Measurements from ENCODE around the gene SERTAD2.

The SERTAD2 gene

DNA sequence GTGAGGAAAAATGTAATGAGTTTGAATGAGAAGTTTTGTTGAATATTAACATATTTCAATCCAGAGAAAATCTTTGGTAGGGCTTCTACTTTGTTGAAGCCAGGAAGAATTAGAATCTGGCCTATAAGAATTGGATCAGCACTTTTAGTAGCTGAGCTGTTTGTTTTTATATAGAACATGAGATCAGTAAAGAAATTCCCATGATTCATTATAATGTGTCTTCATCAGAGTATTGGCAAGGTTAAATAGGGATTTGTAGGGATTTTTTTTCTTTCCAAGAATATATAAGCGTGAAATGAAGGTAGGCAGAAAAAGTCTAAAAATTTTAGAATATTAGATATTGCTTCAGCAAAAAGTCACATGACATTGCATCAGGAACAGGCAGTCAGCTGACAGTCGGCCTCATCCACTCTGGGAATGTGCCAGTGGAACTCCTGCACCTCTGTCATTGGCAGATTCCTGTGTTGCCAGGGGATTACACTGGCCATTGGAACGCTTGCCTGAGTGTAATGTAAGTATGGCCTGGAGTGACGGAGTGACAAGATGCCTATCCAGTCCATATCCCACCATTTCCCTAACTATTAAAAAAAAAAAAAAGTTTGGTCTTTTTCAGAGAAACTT, 60.6 kb downstream of the SERTAD2 start:
- in situ Hi-C loops (cut with HindIII; ENCODE audit: low pct_ligation_motif_present, low sequenced_read_pairs), result no loop called here
- no peak overlapping the region for H3K4me3 ChIP-seq (ENCODE audit: low read depth, low read length)
- TF ChIP-seq, protein P1, sequence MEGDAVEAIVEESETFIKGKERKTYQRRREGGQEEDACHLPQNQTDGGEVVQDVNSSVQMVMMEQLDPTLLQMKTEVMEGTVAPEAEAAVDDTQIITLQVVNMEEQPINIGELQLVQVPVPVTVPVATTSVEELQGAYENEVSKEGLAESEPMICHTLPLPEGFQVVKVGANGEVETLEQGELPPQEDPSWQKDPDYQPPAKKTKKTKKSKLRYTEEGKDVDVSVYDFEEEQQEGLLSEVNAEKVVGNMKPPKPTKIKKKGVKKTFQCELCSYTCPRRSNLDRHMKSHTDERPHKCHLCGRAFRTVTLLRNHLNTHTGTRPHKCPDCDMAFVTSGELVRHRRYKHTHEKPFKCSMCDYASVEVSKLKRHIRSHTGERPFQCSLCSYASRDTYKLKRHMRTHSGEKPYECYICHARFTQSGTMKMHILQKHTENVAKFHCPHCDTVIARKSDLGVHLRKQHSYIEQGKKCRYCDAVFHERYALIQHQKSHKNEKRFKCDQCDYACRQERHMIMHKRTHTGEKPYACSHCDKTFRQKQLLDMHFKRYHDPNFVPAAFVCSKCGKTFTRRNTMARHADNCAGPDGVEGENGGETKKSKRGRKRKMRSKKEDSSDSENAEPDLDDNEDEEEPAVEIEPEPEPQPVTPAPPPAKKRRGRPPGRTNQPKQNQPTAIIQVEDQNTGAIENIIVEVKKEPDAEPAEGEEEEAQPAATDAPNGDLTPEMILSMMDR (IDR thresholded peaks at IDR 0.05; ENCODE audit: low read depth, low read length, missing control alignments), result no peak

DNA sequence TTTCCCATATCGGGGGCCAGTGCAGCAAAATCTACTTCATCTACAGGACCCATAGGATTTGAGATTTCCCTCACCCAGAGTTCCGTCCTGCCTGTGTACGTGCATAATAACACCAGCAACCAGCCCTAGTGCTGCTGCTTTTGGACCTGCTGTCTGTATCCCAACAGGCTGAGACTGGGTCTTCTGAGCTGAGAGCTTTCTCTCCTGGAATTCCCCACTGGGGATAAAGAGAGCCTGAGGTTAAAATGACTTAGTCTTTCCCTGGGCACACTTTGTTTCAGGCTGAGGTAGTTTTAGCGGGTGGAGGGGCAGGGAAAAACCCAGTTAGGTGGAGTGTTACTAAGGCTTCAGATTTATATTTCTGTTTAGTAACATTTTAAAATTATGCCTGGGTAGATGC, 62.5 kb downstream of the SERTAD2 start:
- Histone ChIP-seq H3K4me3 (ENCODE audit: low read depth, low read length) (no peak overlapping the region), H3K27ac (no peak overlapping the region), H3K27me3 (replicated peaks) (no peaks in the 10 kb centered on the region), H3K36me3 (replicated peaks) (peaks cover 3% of the 10 kb centered on the region)
- DNase-seq, result no peak
- in situ Hi-C loops (cut with HindIII; ENCODE audit: low pct_ligation_motif_present, low sequenced_read_pairs), result no loop called here
- TF ChIP-seq, protein P1 (IDR thresholded peaks at IDR 0.05; ENCODE audit: low read depth, low read length, missing control alignments), result no peak

More for the DNA sequence above, 60.6 kb downstream of the SERTAD2 start:
- Histone ChIP-seq H3K36me3 (replicated peaks) (peaks cover 3% of the 10 kb centered on the region), H3K27ac (no peak overlapping the region), H3K27me3 (replicated peaks) (no peaks in the 10 kb centered on the region)
- DNase-seq, result no peak

DNA sequence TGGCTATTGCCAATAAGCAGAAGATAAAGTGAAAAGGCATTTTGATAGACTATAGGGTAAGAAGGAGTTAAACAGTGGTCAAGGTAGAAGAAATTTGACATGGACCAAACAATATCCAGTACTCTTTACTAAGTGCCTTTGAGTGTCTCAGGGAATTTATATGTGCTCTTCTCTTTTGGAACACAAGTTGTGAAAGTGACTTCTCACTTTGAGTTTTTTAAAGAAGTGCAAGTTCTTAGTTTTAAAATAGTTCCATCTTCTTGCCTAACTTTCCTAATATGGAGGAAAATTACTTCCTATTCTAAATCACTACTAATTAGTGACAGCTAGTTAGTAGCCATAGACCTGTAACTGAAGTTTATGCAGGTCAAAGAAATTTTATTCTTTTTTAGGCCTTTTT, 66.2 kb downstream of the SERTAD2 start:
- no peak for DNase-seq
- TF ChIP-seq, protein P1 (IDR thresholded peaks at IDR 0.05; ENCODE audit: low read depth, low read length, missing control alignments), result no peak
- no peak overlapping the region for H3K27ac ChIP-seq
- no peak overlapping the region for H3K4me3 ChIP-seq (ENCODE audit: low read depth, low read length)
- no peaks in the 10 kb centered on the region for H3K27me3 ChIP-seq (replicated peaks)
- in situ Hi-C loops (cut with HindIII; ENCODE audit: low pct_ligation_motif_present, low sequenced_read_pairs), result no loop called here
- H3K36me3 ChIP-seq (replicated peaks), result peaks cover 3% of the 10 kb centered on the region

DNA sequence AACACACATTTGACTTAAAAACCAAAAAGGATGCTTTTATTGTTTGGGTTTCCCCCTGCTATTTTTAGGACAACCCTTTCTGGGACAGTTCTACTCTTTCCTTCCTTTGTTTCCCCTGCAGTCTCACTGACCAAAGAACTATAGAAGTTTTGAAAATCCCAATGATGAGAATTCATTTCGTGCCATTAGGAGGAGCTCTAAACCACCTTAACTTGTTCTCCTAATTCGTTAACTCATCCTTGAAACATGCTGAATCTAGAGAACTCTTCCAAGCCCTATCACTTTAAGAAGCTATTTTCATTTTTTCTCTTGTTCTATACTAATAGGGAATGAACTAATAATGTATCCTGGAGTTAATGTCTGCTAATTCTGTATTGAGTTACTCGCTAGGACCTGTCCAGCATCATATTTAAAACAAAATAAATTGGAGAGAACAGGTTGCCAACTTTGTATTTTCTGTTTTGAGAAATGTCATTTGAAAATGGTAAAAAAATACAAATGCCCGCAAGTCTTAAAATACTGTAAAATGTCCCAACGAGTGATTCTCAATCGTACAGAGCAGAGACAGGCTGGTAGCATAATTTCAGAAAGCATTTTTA, 66.7 kb downstream of the SERTAD2 start:
- no peaks in the 10 kb centered on the region for H3K36me3 ChIP-seq (replicated peaks)
- no peak overlapping the region for H3K4me3 ChIP-seq (ENCODE audit: low read depth, low read length)
- H3K27me3 ChIP-seq (replicated peaks), result no peaks in the 10 kb centered on the region
- TF ChIP-seq, protein P1 (IDR thresholded peaks at IDR 0.05; ENCODE audit: low read depth, low read length, missing control alignments), result peak; percentile 57
- no peak overlapping the region for H3K27ac ChIP-seq
- peak; percentile 29 for DNase-seq
- in situ Hi-C loops (cut with HindIII; ENCODE audit: low pct_ligation_motif_present, low sequenced_read_pairs), result no loop called here

DNA sequence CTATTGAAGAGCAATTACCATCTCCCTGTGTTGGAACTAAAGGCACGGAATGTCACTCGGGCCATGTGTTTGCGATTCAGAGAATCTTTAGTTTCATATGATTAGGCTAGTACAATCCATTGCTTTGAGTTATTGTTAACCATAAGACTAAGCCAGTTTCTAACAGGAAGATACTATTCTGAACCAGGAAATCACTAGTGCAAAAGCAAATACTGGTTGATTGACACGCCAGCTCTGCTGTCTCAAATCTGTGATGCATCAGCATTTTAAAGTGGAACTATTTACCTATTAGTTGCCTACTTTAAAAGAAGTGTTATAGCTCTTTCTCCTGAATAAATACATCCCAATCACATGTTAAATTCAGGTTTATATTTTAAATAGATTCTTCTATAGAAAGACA, 67.7 kb downstream of the SERTAD2 start:
- in situ Hi-C loops (cut with HindIII; ENCODE audit: low pct_ligation_motif_present, low sequenced_read_pairs), result no loop called here
- DNase-seq, result no peak
- no peaks in the 10 kb centered on the region for H3K27me3 ChIP-seq (replicated peaks)
- no peak overlapping the region for H3K4me3 ChIP-seq (ENCODE audit: low read depth, low read length)
- H3K27ac ChIP-seq, result no peak overlapping the region
- TF ChIP-seq, protein P1 (IDR thresholded peaks at IDR 0.05; ENCODE audit: low read depth, low read length, missing control alignments), result no peak
- H3K36me3 ChIP-seq (replicated peaks), result peaks cover under 1% of the 10 kb centered on the region

Data from brain microvascular endothelial cell (primary cell).